Activated T-helper 1 cell treated with anti-CD3 and anti-CD28 coated beads, Interleukin-12 subunit alpha, Interleukin-12 subunit beta, Interleukin-2, Interleukin-4 antibody, amounts not matched to agents 30 ng/mL and 10 ng/mL and 1 ng/mL, durations not matched to agents 14 hours and 24 hours and 36 hours (primary cell): ENCODE data around the gene DMKN. TPM values are rescaled to one million over a fixed set of nuclear protein-coding genes. Genes with fewer than 3 reads are reported as not detected.

Experiments used
- DNase-seq: peaks from one replicate; pipeline ENCODE4 v3.0.0; 2021; ENCODE audit warnings: low spot score
- H3K27ac Mint-ChIP-seq: one replicate; pipeline ENCODE4 v1.8.0; 2021; ENCODE audit warnings: mild to moderate bottlenecking, mixed read lengths
- H3K27me3 Mint-ChIP-seq: one replicate; pipeline ENCODE4 v1.8.0; 2022; ENCODE audit warnings: mild to moderate bottlenecking, moderate library complexity, mixed read lengths; ENCODE audit not compliant: insufficient read depth
- H3K36me3 Mint-ChIP-seq: one replicate; pipeline ENCODE4 v1.8.0; 2021; ENCODE audit warnings: low read depth, mixed read lengths
- H3K4me1 Mint-ChIP-seq: one replicate; pipeline ENCODE4 v1.8.0; 2021; ENCODE audit warnings: low read depth, mixed read lengths
- H3K4me3 Mint-ChIP-seq: one replicate; pipeline ENCODE4 v1.8.0; 2021; ENCODE audit warnings: mild to moderate bottlenecking, moderate library complexity, mixed read lengths
- H3K9me3 Mint-ChIP-seq: one replicate; pipeline ENCODE4 v1.8.0; 2021; ENCODE audit warnings: mixed read lengths
- intact Hi-C: fragments of 100-400 bp; cut with micrococcal nuclease; formaldehyde crosslinking; loops from one replicate; pipeline ENCODE4 v1.15.1; 2024
- total RNA-seq: library from RNA; stranded (reverse); gene quantifications from 2 replicates; pipeline ENCODE4 v1.2.3, GENCODE V29; 2022

DMKN gene
- total RNA-seq, 1 donor from 2014 or later, result not detected

GRCh38 chr19:35555301-35556005, 42.0 kb upstream of the DMKN start:
- Mint-ChIP-seq H3K9me3 (no peaks in the 10 kb centered on the region), H3K27ac (peak overlapping the region; percentile 4), H3K4me3 (no peak overlapping the region), H3K36me3 (no peaks in the 10 kb centered on the region), H3K4me1 (no peaks in the 10 kb centered on the region), H3K27me3 (peaks cover 26% of the 10 kb centered on the region)
- no peak for DNase-seq
- intact Hi-C loops, result no loop called here

- Mint-ChIP-seq H3K4me1 (peaks cover 4% of the 10 kb centered on the region), H3K27ac (no peak overlapping the region), H3K36me3 (peaks cover 3% of the 10 kb centered on the region), H3K27me3 (peaks cover 19% of the 10 kb centered on the region), H3K9me3 (no peaks in the 10 kb centered on the region), H3K4me3 (no peak overlapping the region)
- no peak for DNase-seq
- intact Hi-C loops, result no loop called here
Observed at GRCh38 chr19:35554076-35554475, 40.6 kb upstream of the DMKN start.

DNA sequence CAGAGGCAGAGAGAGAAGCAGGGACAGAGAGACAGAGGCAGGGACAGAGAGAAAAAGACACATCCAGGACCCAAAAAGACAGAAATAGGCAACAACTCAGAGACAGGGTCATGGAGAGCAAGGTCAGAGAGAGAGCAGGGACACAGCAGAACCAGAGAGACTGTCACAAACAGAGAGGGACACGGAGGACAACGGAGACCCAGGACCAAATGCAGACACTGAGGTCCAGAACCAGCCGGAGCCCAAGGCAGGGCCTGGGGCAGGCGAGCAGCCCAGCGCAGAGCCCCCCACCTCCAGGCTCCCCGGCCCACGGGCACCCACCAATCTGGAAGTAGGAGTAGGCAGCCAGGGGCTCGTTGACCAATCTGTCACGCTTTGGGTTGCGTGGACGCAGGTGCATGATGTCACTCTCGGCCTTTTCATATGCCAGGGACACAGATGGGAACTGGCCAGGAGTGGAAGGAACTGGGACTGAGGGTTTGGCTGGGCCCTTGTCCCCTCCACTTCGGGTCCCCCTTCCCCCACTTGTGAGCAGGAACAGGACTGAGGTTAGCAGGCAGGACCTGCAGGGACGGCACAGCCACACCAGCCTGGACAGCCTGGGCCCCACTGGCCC, 40.0 kb upstream of the DMKN start:
- no peak overlapping the region for H3K4me3 Mint-ChIP-seq
- no peak overlapping the region for H3K27ac Mint-ChIP-seq
- peaks cover 7% of the 10 kb centered on the region for H3K4me1 Mint-ChIP-seq
- H3K27me3 Mint-ChIP-seq, result peaks cover 14% of the 10 kb centered on the region
- no peaks in the 10 kb centered on the region for H3K9me3 Mint-ChIP-seq
- intact Hi-C loops, result no loop called here
- peaks cover 5% of the 10 kb centered on the region for H3K36me3 Mint-ChIP-seq
- no peak for DNase-seq

GRCh38 chr19:35552534-35553384, 39.3 kb upstream of the DMKN start:
- Mint-ChIP-seq H3K4me1 (peaks cover 7% of the 10 kb centered on the region), H3K4me3 (no peak overlapping the region), H3K9me3 (no peaks in the 10 kb centered on the region), H3K27ac (no peak overlapping the region), H3K27me3 (peaks cover 14% of the 10 kb centered on the region), H3K36me3 (peaks cover 7% of the 10 kb centered on the region)
- intact Hi-C loops, result no loop called here
- DNase-seq, result no peak

GRCh38 chr19:35551091-35551810, 37.8 kb upstream of the DMKN start:
- intact Hi-C loops, result no loop called here
- Mint-ChIP-seq H3K4me1 (peaks cover 20% of the 10 kb centered on the region), H3K9me3 (no peaks in the 10 kb centered on the region), H3K27me3 (peaks cover 9% of the 10 kb centered on the region), H3K36me3 (peaks cover 12% of the 10 kb centered on the region), H3K4me3 (no peak overlapping the region), H3K27ac (no peak overlapping the region)
- no peak for DNase-seq

GRCh38 chr19:35549879-35550523, 36.6 kb upstream of the DMKN start:
- Mint-ChIP-seq H3K4me1 (peaks cover 25% of the 10 kb centered on the region), H3K27me3 (peaks cover 4% of the 10 kb centered on the region), H3K9me3 (no peaks in the 10 kb centered on the region), H3K36me3 (peaks cover 14% of the 10 kb centered on the region), H3K27ac (no peak overlapping the region), H3K4me3 (no peak overlapping the region)
- DNase-seq, result no peak
- intact Hi-C loops, result loop anchor here (1.0 to 5.0 kb wide), 8 partner anchors 7 to 283 kb away; partner anchors contain the start of genes HSPB6, IGFLR1, KMT2B and PROSER3

- DNase-seq, result peak; percentile 48
- intact Hi-C loops, result loop anchor here (1.0 to 5.0 kb wide), 8 partner anchors 8 to 282 kb away; partner anchors contain the start of genes HSPB6, IGFLR1, KMT2B and PROSER3
- Mint-ChIP-seq H3K27me3 (peaks cover 4% of the 10 kb centered on the region), H3K36me3 (peaks cover 14% of the 10 kb centered on the region), H3K27ac (no peak overlapping the region), H3K4me1 (peaks cover 31% of the 10 kb centered on the region), H3K4me3 (no peak overlapping the region), H3K9me3 (no peaks in the 10 kb centered on the region)
Observed at GRCh38 chr19:35549174-35549788, 35.8 kb upstream of the DMKN start.

DNA sequence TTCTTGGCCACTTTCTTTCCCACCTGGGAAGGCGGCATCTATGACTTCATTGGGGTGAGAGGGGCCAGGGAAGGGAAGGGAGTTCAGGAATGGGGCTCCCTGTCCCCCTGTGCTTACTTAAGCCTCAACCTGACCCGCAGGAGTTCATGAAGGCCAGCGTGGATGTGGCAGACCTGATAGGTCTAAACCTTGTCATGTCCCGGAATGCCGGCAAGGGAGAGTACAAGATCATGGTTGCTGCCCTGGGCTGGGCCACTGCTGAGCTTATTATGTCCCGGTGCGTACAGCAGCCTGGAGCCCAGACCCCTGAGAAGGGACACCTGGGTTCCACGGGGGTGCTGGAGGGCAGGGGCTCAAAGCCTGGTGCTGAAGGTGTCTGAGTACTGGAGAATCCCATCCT, 33.1 kb upstream of the DMKN start:
- intact Hi-C loops, result loop anchor here (1.0 to 5.0 kb wide), 7 partner anchors 36 to 279 kb away; partner anchors contain the start of genes FFAR1, HSPB6, IGFLR1 and KMT2B
- peaks cover 34% of the 10 kb centered on the region for H3K4me1 Mint-ChIP-seq
- peaks cover 2% of the 10 kb centered on the region for H3K27me3 Mint-ChIP-seq
- no peaks in the 10 kb centered on the region for H3K9me3 Mint-ChIP-seq
- H3K27ac Mint-ChIP-seq, result peak overlapping the region; percentile 91
- DNase-seq, result no peak
- H3K36me3 Mint-ChIP-seq, result peaks cover 19% of the 10 kb centered on the region
- peak overlapping the region; percentile 97 for H3K4me3 Mint-ChIP-seq

GRCh38 chr19:35545855-35546381, 32.5 kb upstream of the DMKN start:
- peak overlapping the region; percentile 91 for H3K27ac Mint-ChIP-seq
- H3K27me3 Mint-ChIP-seq, result peaks cover under 1% of the 10 kb centered on the region
- H3K4me3 Mint-ChIP-seq, result peak overlapping the region; percentile 97
- H3K4me1 Mint-ChIP-seq, result peaks cover 34% of the 10 kb centered on the region
- no peaks in the 10 kb centered on the region for H3K9me3 Mint-ChIP-seq
- intact Hi-C loops, result loop anchor here (1.0 to 5.0 kb wide), 9 partner anchors 36 to 279 kb away; partner anchors contain the start of genes FFAR1, HAUS5, HSPB6 and IGFLR1
- DNase-seq, result peak; percentile 56
- peaks cover 19% of the 10 kb centered on the region for H3K36me3 Mint-ChIP-seq

DNA sequence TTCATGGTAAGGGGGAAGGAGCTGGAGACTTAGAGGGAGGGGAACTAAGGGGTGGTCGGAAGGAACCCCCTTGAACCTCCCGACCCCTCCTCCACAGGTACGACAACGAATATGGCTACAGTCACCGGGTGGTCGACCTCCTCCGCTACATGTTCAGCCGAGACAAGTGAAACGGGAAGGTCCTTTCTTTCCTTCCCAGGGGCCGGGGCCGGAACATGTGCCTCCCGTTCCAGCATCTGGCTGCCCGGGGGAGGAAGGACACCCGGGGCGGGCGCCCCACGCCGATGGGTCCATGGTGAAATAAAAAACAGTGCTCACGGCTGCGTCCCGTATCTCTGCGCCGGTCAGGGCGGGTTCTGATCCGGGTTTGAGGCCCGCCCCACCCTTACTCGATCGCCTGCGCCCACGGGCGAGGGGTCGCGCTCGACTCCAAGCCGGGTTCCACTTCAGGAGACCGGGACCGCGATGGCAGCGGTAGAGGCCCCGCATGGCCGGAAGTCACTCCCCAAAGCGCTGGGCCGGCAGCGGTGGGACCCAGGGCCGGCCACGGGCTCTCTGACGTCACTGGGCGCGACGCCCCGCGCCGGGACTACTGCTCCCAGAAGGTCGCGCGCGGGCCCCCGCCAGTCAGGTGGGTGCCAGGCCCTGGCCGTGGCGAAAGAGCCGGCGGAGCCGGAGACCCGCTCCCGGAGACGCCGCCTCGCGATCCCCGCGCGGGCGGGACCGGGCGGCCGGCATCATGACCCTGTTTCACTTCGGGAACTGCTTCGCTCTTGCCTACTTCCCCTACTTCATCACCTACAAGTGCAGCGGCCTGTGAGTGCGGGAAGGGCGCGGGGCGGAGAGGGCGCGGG, 31.8 kb upstream of the DMKN start, which contains the start of gene TMEM147:
TMEM147 (plus strand) TSS at position 626 of the 854 bp plus-strand sequence; CDS start at position 740, 114 bp downstream.
- intact Hi-C loops, result loop anchor here (1.0 to 5.0 kb wide), 6 partner anchors 67 to 278 kb away; partner anchors contain the start of genes HAUS5, HSPB6, IGFLR1 and KMT2B
- H3K4me1 Mint-ChIP-seq, result peaks cover 34% of the 10 kb centered on the region
- H3K9me3 Mint-ChIP-seq, result no peaks in the 10 kb centered on the region
- no peaks in the 10 kb centered on the region for H3K27me3 Mint-ChIP-seq
- H3K4me3 Mint-ChIP-seq, result peak within 1 kb of the TSS; percentile 97
- H3K36me3 Mint-ChIP-seq, result peaks cover 19% of the 10 kb centered on the region
- peak; percentile 82 for DNase-seq
- H3K27ac Mint-ChIP-seq, result peak within 1 kb of the TSS; percentile 91
